K562 (cell line): Measurements from ENCODE around the gene TECPR2.

Source experiments
- ATF7 ChIP-seq: fragments of 450-650 bp; IDR thresholded peaks from 2 replicates; pipeline ENCODE4 v1.7.1; 2014; ENCODE audit warnings: mild to moderate bottlenecking, moderate library complexity
- HNRNPLL ChIP-seq: fragments of 200-400 bp; formaldehyde crosslinking; IDR thresholded peaks from 2 replicates; pipeline ENCODE4 v1.6.1; 2017; ENCODE audit warnings: low read length, low read depth, mild to moderate bottlenecking; ENCODE audit not compliant: poor library complexity, severe bottlenecking
- MXI1 ChIP-seq: IDR thresholded peaks from 2 replicates; pipeline ENCODE4 v1.6.1; 2011; ENCODE audit warnings: low read depth, mild to moderate bottlenecking, improper control_type of control experiment, low read length
- MYNN ChIP-seq, 2 experiments: sonication (generic); formaldehyde crosslinking in 1 of 2; IDR thresholded peaks; 2 replicates each; pipeline versions ENCODE4 v1.5.0 to v1.6.1; 2016 to 2020; ENCODE audit warnings: antibody characterized with exemption in 1 of 2, missing genetic modification reagents in 1 of 2
- SMC3 ChIP-seq: conservative IDR thresholded peaks from 2 replicates; pipeline ENCODE4 v1.6.1; 2011; ENCODE audit warnings: low read depth, low read length, improper control_type of control experiment; ENCODE audit not compliant: insufficient read depth
- SP2 ChIP-seq: IDR thresholded peaks from 2 replicates; pipeline ENCODE4 v1.6.1; 2011; ENCODE audit warnings: mild to moderate bottlenecking, low read depth, low read length, moderate library complexity; ENCODE audit not compliant: poor library complexity, severe bottlenecking; ENCODE audit errors: extremely low read depth
- TF ChIP-seq, protein P1 (sequence below), 3 experiments: IDR thresholded peaks in 2 of 3; conservative IDR thresholded peaks in 1 of 3; 2 replicates each; pipeline ENCODE4 v1.5.1; 2011 to 2012; ENCODE audit warnings: low read length in 3 of 3, mild to moderate bottlenecking in 3 of 3, control low read depth in 2 of 3, improper control_type of control experiment in 1 of 3, inconsistent platforms in 1 of 3, low read depth in 1 of 3, mixed read lengths in 1 of 3, moderate library complexity in 1 of 3; ENCODE audit not compliant: insufficient read depth in 2 of 3
- TF ChIP-seq, protein P2 (sequence below), 2 experiments: fragments of 450-650 bp in 1 of 2; sonication (generic) in 1 of 2; formaldehyde crosslinking in 1 of 2; IDR thresholded peaks in 1 of 2; conservative IDR thresholded peaks in 1 of 2; 2 replicates each; pipeline versions ENCODE4 v1.6.1 to v1.8.1; 2016 to 2023; ENCODE audit warnings: mild to moderate bottlenecking in 2 of 2, moderate library complexity in 2 of 2, inconsistent platforms in 1 of 2, missing genetic modification reagents in 1 of 2
- TF ChIP-seq, protein P3 (sequence below), 2 experiments: fragments of 450-650 bp; formaldehyde crosslinking in 1 of 2; IDR thresholded peaks; 2 replicates each; pipeline versions ENCODE4 v1.4.0 to v1.6.1; 2014 to 2020; ENCODE audit warnings: mild to moderate bottlenecking in 2 of 2, borderline replicate concordance in 1 of 2, low read depth in 1 of 2
- TF ChIP-seq, protein P4 (sequence below): sonication (generic); formaldehyde crosslinking; IDR thresholded peaks from 2 replicates; pipeline ENCODE4 v1.5.0; 2020; ENCODE audit warnings: missing genetic modification reagents
- TF ChIP-seq, protein P5 (sequence below): fragments of 250-450 bp; sonication (Bioruptor Pico); IDR thresholded peaks from 2 replicates; pipeline ENCODE4 v1.5.0; 2022; ENCODE audit warnings: mild to moderate bottlenecking
- TF ChIP-seq, protein P6 (sequence below): sonication (generic); formaldehyde crosslinking; IDR thresholded peaks from 2 replicates; pipeline ENCODE4 v1.9.0; 2022; ENCODE audit warnings: mild to moderate bottlenecking, missing genetic modification reagents

DNA sequence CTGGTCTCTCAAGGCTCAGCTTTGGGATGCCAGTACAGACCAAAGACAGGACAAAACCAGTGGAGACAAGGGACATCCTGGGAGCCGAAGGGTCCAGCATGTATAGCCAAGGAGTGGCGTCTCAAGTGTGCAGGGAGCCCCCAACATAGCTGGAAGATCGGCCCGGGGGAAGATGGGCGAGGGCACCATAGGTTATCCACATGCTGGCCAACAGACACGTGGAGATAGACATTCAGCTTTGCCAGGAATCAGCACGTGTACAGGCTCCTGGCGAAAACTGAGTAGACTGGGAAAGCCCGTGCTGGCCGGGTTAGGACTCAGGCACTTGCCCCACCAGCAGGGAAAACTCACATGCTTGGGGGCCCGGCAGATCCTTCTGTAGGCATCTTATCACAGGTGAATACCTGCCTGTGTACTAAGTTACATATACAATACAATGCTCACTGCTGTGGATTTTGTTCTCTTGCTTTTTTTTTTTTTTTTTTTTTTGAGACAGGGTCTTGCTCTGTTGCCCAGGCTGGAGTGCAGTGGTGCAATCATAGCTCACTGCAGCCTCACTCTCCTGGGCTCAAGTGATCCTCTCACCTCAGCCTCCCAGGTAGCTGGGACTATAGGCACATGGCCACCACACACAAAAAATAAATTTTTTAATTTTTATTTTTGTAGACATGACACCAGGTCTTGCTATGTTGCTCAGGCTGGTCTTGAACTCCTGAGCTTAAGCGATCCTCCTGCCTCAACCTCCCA is 152.4 kb downstream of the TECPR2 start:
- TF ChIP-seq, protein P1, sequence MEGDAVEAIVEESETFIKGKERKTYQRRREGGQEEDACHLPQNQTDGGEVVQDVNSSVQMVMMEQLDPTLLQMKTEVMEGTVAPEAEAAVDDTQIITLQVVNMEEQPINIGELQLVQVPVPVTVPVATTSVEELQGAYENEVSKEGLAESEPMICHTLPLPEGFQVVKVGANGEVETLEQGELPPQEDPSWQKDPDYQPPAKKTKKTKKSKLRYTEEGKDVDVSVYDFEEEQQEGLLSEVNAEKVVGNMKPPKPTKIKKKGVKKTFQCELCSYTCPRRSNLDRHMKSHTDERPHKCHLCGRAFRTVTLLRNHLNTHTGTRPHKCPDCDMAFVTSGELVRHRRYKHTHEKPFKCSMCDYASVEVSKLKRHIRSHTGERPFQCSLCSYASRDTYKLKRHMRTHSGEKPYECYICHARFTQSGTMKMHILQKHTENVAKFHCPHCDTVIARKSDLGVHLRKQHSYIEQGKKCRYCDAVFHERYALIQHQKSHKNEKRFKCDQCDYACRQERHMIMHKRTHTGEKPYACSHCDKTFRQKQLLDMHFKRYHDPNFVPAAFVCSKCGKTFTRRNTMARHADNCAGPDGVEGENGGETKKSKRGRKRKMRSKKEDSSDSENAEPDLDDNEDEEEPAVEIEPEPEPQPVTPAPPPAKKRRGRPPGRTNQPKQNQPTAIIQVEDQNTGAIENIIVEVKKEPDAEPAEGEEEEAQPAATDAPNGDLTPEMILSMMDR (IDR thresholded peaks at IDR 0.05 in 2 of 3, conservative IDR thresholded peaks at IDR 0.05 in 1 of 3; ENCODE audit: insufficient read depth in 2 of 3, low read depth in 1 of 3, low read length in 3 of 3), result no peak
- TF ChIP-seq, protein P2, sequence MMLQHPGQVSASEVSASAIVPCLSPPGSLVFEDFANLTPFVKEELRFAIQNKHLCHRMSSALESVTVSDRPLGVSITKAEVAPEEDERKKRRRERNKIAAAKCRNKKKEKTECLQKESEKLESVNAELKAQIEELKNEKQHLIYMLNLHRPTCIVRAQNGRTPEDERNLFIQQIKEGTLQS (IDR thresholded peaks at IDR 0.05), result no peak
- TF ChIP-seq, protein P2 (CRISPR knock-in tag; conservative IDR thresholded peaks at IDR 0.05), result no peak
- TF ChIP-seq MYNN (IDR thresholded peaks at IDR 0.05), result no peak
- no peak for TF ChIP-seq MYNN (CRISPR knock-in tag; IDR thresholded peaks at IDR 0.05)
- TF ChIP-seq, protein P3, sequence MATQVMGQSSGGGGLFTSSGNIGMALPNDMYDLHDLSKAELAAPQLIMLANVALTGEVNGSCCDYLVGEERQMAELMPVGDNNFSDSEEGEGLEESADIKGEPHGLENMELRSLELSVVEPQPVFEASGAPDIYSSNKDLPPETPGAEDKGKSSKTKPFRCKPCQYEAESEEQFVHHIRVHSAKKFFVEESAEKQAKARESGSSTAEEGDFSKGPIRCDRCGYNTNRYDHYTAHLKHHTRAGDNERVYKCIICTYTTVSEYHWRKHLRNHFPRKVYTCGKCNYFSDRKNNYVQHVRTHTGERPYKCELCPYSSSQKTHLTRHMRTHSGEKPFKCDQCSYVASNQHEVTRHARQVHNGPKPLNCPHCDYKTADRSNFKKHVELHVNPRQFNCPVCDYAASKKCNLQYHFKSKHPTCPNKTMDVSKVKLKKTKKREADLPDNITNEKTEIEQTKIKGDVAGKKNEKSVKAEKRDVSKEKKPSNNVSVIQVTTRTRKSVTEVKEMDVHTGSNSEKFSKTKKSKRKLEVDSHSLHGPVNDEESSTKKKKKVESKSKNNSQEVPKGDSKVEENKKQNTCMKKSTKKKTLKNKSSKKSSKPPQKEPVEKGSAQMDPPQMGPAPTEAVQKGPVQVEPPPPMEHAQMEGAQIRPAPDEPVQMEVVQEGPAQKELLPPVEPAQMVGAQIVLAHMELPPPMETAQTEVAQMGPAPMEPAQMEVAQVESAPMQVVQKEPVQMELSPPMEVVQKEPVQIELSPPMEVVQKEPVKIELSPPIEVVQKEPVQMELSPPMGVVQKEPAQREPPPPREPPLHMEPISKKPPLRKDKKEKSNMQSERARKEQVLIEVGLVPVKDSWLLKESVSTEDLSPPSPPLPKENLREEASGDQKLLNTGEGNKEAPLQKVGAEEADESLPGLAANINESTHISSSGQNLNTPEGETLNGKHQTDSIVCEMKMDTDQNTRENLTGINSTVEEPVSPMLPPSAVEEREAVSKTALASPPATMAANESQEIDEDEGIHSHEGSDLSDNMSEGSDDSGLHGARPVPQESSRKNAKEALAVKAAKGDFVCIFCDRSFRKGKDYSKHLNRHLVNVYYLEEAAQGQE (IDR thresholded peaks at IDR 0.05; ENCODE audit: borderline replicate concordance), result no peak
- TF ChIP-seq, protein P3 (CRISPR knock-in tag; IDR thresholded peaks at IDR 0.05; ENCODE audit: low read depth), result no peak
- TF ChIP-seq SP2, result no peak
- no peak for TF ChIP-seq MXI1
- TF ChIP-seq, protein P4, sequence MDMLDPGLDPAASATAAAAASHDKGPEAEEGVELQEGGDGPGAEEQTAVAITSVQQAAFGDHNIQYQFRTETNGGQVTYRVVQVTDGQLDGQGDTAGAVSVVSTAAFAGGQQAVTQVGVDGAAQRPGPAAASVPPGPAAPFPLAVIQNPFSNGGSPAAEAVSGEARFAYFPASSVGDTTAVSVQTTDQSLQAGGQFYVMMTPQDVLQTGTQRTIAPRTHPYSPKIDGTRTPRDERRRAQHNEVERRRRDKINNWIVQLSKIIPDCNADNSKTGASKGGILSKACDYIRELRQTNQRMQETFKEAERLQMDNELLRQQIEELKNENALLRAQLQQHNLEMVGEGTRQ (CRISPR knock-in tag), result no peak
- no peak for TF ChIP-seq ATF7
- TF ChIP-seq, protein P5, sequence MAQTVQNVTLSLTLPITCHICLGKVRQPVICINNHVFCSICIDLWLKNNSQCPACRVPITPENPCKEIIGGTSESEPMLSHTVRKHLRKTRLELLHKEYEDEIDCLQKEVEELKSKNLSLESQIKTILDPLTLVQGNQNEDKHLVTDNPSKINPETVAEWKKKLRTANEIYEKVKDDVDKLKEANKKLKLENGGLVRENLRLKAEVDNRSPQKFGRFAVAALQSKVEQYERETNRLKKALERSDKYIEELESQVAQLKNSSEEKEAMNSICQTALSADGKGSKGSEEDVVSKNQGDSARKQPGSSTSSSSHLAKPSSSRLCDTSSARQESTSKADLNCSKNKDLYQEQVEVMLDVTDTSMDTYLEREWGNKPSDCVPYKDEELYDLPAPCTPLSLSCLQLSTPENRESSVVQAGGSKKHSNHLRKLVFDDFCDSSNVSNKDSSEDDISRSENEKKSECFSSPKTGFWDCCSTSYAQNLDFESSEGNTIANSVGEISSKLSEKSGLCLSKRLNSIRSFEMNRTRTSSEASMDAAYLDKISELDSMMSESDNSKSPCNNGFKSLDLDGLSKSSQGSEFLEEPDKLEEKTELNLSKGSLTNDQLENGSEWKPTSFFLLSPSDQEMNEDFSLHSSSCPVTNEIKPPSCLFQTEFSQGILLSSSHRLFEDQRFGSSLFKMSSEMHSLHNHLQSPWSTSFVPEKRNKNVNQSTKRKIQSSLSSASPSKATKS (CRISPR knock-in tag), result no peak
- TF ChIP-seq SMC3, result no peak
- TF ChIP-seq, protein P6, sequence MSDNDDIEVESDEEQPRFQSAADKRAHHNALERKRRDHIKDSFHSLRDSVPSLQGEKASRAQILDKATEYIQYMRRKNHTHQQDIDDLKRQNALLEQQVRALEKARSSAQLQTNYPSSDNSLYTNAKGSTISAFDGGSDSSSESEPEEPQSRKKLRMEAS (CRISPR knock-in tag), result no peak
- TF ChIP-seq HNRNPLL, result no peak
